ENCODE data around the gene PARM1.

The PARM1 gene

GRCh38 chr4:74921490-74921889 lies 11.4 kb upstream of the PARM1 start:
- in situ Hi-C loops (cut with MboI; ENCODE audit: low pct_unique_long_range_greater_than_20kb, low sequenced_read_pairs, unreplicated experiment): no loop called here
- TF ChIP-seq CTCF (IDR thresholded peaks at IDR 0.05; ENCODE audit: extremely low read depth, insufficient read depth, missing control alignments): no peak
- DNase-seq (ENCODE audit: low spot score): no peak

- no peak for TF ChIP-seq CTCF (IDR thresholded peaks at IDR 0.05; ENCODE audit: extremely low read depth, insufficient read depth, missing control alignments)
- DNase-seq (ENCODE audit: low spot score): no peak
- in situ Hi-C loops (cut with MboI; ENCODE audit: low pct_unique_long_range_greater_than_20kb, low sequenced_read_pairs, unreplicated experiment): no loop called here
These were observed 6.9 kb upstream of the PARM1 start for GRCh38 chr4:74926007-74926406.

DNA sequence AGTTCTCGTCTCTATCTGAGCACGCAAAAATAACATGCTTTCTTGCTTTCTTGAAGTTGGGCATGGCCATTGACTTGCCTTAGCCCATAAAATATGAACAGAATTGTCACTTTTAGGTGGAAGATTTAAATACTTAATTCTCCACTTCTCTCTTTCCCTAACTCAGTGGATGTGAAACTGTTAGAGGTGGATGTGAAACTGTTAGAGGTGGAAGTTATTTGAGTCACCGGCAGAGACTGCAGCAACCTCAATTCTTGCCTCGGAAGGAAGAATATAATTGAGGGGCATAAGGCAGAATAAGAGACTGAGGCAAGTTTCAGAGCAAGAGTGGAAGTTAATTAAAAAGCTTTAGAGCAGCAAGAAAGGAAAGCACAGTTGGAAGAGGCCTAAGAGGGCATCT lies 2.8 kb upstream of the PARM1 start:
- no peak for TF ChIP-seq CTCF (IDR thresholded peaks at IDR 0.05; ENCODE audit: extremely low read depth, insufficient read depth, missing control alignments)
- in situ Hi-C loops (cut with MboI; ENCODE audit: low pct_unique_long_range_greater_than_20kb, low sequenced_read_pairs, unreplicated experiment): no loop called here
- DNase-seq (ENCODE audit: low spot score): no peak

DNA sequence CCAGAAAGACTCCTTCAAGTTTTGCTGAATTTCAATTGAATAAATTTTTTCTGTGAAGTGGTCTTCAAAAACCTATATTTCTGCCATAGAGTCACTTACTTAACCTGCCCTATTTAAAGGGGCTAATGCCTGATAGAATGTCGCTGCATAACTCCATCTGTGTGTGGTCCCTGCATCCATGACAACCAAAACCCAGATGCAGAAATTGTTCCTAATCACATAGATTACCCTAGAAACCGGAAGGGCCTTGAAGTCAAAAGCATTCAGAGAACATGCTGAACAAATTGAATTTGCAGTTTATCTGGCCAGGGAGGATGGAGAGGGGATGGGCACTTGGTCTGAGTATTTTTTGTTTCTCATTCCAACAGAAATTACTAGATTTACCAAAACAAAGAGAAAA lies 1.5 kb upstream of the PARM1 start:
- in situ Hi-C loops (cut with MboI; ENCODE audit: low pct_unique_long_range_greater_than_20kb, low sequenced_read_pairs, unreplicated experiment): no loop called here
- no peak for TF ChIP-seq CTCF (IDR thresholded peaks at IDR 0.05; ENCODE audit: extremely low read depth, insufficient read depth, missing control alignments)
- DNase-seq (ENCODE audit: low spot score): no peak

GRCh38 chr4:74932010-74932409 lies 906 bp upstream of the PARM1 start:
- no peak for DNase-seq (ENCODE audit: low spot score)
- no peak for TF ChIP-seq CTCF (IDR thresholded peaks at IDR 0.05; ENCODE audit: extremely low read depth, insufficient read depth, missing control alignments)
- in situ Hi-C loops (cut with MboI; ENCODE audit: low pct_unique_long_range_greater_than_20kb, low sequenced_read_pairs, unreplicated experiment): no loop called here

DNA sequence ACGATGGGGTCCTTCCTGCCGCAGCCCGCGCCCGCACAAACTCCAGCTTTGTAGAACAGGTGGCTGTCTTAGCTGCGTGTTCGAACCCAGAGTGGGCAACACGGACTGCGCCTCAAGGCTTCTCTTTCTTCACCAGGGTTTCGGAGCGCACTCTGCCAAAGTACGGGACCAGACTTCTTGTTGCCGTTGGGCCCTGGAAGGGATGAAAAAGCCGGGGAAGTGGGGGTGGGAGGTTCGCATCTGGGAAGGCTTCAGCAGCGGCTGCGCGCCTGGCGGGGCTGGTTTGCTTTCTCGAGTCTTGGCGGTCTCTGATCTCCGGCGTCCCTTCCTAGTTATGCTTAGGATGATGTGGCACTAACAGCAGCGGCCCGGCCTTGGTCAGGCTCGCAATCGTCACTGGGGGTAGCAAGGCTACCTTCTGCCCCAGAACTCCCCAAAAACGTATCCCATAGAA lies 673 bp downstream of the PARM1 start:
- in situ Hi-C loops (cut with MboI; ENCODE audit: low pct_unique_long_range_greater_than_20kb, low sequenced_read_pairs, unreplicated experiment): no loop called here
- no peak for TF ChIP-seq CTCF (IDR thresholded peaks at IDR 0.05; ENCODE audit: extremely low read depth, insufficient read depth, missing control alignments)
- no peak for DNase-seq (ENCODE audit: low spot score)
